MM.1S (cell line): ENCODE data around the gene UBE2B.
A peak's percentile ranks its signal among the peaks of the same experiment; 100 is the strongest.
"Not testable (repeated sequence)": the region's sequence is repeated elsewhere in the genome, so short reads cannot be mapped to it uniquely, and the experiment has no call there.

Experiments used
- DNase-seq: peaks from one replicate; pipeline ENCODE4 v3.0.0-alpha.2; 2015
- H2AFZ ChIP-seq: fragments of 300-600 bp; sonication (generic); 2 replicates; pipeline ENCODE4 v1.6.0; 2016; ENCODE audit warnings: antibody characterized with exemption, low read length
- H3F3A ChIP-seq: fragments of 300-600 bp; sonication (generic); 2 replicates; pipeline ENCODE4 v1.6.1; 2016; ENCODE audit warnings: mild to moderate bottlenecking, antibody characterized with exemption, low read length, moderate library complexity, mixed read lengths; ENCODE audit not compliant: insufficient read depth
- H3K27ac ChIP-seq: fragments of 300-600 bp; sonication (generic); 2 replicates; pipeline ENCODE4 v1.5.1; 2016; ENCODE audit warnings: mild to moderate bottlenecking, low read length
- H3K27me3 ChIP-seq: fragments of 300-600 bp; sonication (generic); replicated peaks from 2 replicates; pipeline ENCODE4 v1.6.0; 2016; ENCODE audit warnings: low read length; ENCODE audit not compliant: insufficient read depth
- H3K36me3 ChIP-seq: fragments of 300-600 bp; sonication (generic); replicated peaks from 2 replicates; pipeline ENCODE4 v1.6.1; 2016; ENCODE audit warnings: mild to moderate bottlenecking, low read length, mixed read lengths; ENCODE audit not compliant: insufficient read depth
- H3K4me1 ChIP-seq: fragments of 300-600 bp; sonication (generic); 2 replicates; pipeline ENCODE4 v1.6.1; 2016; ENCODE audit warnings: low read length, mixed read lengths
- H3K4me2 ChIP-seq: fragments of 300-600 bp; sonication (generic); 2 replicates; pipeline ENCODE4 v1.6.0; 2016; ENCODE audit warnings: low read depth, low read length
- H3K4me3 ChIP-seq: fragments of 300-600 bp; sonication (generic); 2 replicates; pipeline ENCODE4 v1.5.1; 2016; ENCODE audit warnings: low read length, mixed read lengths
- H3K79me2 ChIP-seq: fragments of 300-600 bp; sonication (generic); 2 replicates; pipeline ENCODE4 v1.6.1; 2016; ENCODE audit warnings: mixed run types, low read length, mixed read lengths
- H3K9ac ChIP-seq: fragments of 300-600 bp; sonication (generic); 2 replicates; pipeline ENCODE4 v1.6.1; 2016; ENCODE audit warnings: low read length, mixed read lengths
- H3K9me2 ChIP-seq: fragments of 300-600 bp; sonication (generic); replicated peaks from 2 replicates; pipeline ENCODE4 v1.6.1; 2016; ENCODE audit warnings: mild to moderate bottlenecking, low read length, mixed read lengths; ENCODE audit not compliant: insufficient read depth
- H3K9me3 ChIP-seq: fragments of 300-600 bp; sonication (generic); replicated peaks from 2 replicates; pipeline ENCODE4 v1.6.1; 2016; ENCODE audit warnings: mild to moderate bottlenecking, low read length, mixed read lengths; ENCODE audit not compliant: insufficient read depth
- H4K20me1 ChIP-seq: fragments of 300-600 bp; sonication (generic); 2 replicates; pipeline ENCODE4 v1.6.1; 2016; ENCODE audit warnings: mild to moderate bottlenecking, low read length, moderate library complexity, mixed read lengths; ENCODE audit not compliant: insufficient read depth
- EZH2 ChIP-seq: fragments of 300-600 bp; sonication (generic); optimal IDR thresholded peaks from 2 replicates; pipeline ENCODE3; 2017; ENCODE audit warnings: low read depth, mild to moderate bottlenecking, antibody characterized with exemption, low read length, mixed read lengths
- EZH2phosphoT487 ChIP-seq: fragments of 300-600 bp; sonication (generic); IDR thresholded peaks from 2 replicates; pipeline ENCODE4 v1.6.1; 2018; ENCODE audit warnings: antibody characterized with exemption, low read length
- TF ChIP-seq, protein P1 (sequence below): fragments of 300-600 bp; sonication (generic); IDR thresholded peaks from 2 replicates; pipeline ENCODE4 v1.5.1; 2016; ENCODE audit warnings: antibody characterized with exemption, low read length, mixed read lengths

UBE2B gene

DNA sequence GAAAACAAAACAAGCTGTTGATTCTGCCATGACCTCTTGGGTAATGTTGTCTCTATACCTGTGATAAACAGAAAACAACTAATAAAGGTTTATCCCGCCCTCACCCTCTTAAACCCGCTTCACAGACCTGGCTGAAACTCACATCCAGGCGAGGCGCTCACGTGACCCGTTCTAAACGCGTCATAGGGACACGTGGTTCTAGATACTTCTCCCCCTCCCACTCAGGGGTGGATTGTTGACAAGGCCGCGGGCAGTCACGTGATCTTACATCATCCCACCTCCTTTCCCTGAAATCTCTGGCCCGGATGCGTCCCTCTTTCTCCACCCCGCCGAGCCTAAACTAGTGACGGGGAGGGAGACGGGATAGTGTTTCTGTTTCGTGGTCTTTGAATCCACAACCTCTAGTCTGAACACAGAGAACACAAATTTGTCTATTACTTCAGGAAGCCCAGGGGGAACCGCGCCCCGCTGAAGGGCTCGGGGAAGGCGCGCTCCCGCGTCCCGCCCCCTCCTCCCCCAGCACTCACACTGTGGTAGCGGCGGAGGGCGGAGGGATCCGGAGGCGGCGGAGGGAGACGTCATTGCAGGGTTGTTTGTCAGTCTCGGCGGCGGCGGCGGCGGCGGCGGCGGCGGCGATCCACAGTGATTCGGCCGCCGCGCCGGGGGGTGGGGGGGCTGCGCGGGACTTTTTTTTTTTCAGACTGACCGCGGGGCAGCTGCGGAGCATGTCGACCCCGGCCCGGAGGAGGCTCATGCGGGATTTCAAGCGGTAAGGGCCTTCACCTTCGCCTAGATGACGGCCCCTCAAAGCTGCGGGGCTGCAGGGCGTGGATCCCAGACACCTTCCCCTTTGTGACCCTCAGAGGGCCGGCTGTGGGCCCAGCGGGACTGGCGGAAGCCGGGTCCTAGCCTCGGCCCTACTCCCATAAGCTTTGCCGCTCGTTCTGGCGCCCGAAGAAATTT is at the start of gene UBE2B:
Gene UBE2B, plus strand, starts transcription at position 699 of the 963 bp plus-strand sequence. Its CDS starts 27 bp downstream, at position 726.
- H3K79me2 ChIP-seq: peaks cover 56% of the 10 kb centered on the region

DNA sequence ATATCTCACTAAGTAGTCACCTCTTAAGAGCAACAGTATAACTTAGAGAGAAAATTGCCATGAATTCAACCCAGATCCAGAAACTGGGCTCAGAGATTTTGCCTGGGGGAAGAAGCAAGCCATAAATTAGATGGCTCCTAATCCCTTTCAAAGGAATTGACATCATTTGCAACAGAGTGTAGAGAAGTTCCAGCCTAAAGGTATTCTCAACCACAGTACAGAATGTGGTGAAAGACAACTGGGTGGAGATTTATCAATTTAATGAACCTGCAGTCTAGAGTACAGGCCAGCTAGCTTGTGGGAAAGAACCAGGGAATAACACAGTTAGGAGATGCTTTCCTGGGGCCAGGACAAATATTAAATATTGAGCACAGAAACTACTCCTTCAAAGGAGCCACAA is 44.0 kb upstream of the UBE2B start:
- Histone ChIP-seq H2AFZ (no peak overlapping the region), H3K9ac (no peak overlapping the region), H3K27me3 (no peaks in the 10 kb centered on the region), H3K4me3 (no peak overlapping the region), H3K9me2 (no peaks in the 10 kb centered on the region), H3K36me3 (no peaks in the 10 kb centered on the region), H3K4me2 (no peak overlapping the region), H4K20me1 (no peaks in the 10 kb centered on the region), H3F3A (no peaks in the 10 kb centered on the region), H3K27ac (no peak overlapping the region), H3K9me3 (no peaks in the 10 kb centered on the region), H3K79me2 (no peaks in the 10 kb centered on the region), H3K4me1 (no peaks in the 10 kb centered on the region)
- TF ChIP-seq, protein P1, sequence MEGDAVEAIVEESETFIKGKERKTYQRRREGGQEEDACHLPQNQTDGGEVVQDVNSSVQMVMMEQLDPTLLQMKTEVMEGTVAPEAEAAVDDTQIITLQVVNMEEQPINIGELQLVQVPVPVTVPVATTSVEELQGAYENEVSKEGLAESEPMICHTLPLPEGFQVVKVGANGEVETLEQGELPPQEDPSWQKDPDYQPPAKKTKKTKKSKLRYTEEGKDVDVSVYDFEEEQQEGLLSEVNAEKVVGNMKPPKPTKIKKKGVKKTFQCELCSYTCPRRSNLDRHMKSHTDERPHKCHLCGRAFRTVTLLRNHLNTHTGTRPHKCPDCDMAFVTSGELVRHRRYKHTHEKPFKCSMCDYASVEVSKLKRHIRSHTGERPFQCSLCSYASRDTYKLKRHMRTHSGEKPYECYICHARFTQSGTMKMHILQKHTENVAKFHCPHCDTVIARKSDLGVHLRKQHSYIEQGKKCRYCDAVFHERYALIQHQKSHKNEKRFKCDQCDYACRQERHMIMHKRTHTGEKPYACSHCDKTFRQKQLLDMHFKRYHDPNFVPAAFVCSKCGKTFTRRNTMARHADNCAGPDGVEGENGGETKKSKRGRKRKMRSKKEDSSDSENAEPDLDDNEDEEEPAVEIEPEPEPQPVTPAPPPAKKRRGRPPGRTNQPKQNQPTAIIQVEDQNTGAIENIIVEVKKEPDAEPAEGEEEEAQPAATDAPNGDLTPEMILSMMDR: no peak
- TF ChIP-seq EZH2 (no peak), EZH2phosphoT487 (no peak)
- no peak for DNase-seq

More for the DNA sequence above, at the start of gene UBE2B:
- Histone ChIP-seq H3K4me1 (peaks cover 8% of the 10 kb centered on the region), H3K4me2 (peak within 1 kb of the TSS; percentile 96), H3K9me2 (no peaks in the 10 kb centered on the region), H3F3A (peaks cover 5% of the 10 kb centered on the region; the same call in 1 of the 2 replicates), H3K4me3 (peak within 1 kb of the TSS; percentile 79), H4K20me1 (peaks cover 19% of the 10 kb centered on the region; the same call in 1 of the 2 replicates), H3K9me3 (no peaks in the 10 kb centered on the region), H3K9ac (peak within 1 kb of the TSS; percentile 97), H3K27ac (peak within 1 kb of the TSS; percentile 91), H3K36me3 (no peaks in the 10 kb centered on the region; the same call in 1 of the 2 replicates), H3K27me3 (no peaks in the 10 kb centered on the region), H2AFZ (peak within 1 kb of the TSS; percentile 85)
- peak; percentile 99 for DNase-seq
- no peak for TF ChIP-seq EZH2phosphoT487
- no peak for TF ChIP-seq EZH2
- TF ChIP-seq, protein P1: no peak

DNA sequence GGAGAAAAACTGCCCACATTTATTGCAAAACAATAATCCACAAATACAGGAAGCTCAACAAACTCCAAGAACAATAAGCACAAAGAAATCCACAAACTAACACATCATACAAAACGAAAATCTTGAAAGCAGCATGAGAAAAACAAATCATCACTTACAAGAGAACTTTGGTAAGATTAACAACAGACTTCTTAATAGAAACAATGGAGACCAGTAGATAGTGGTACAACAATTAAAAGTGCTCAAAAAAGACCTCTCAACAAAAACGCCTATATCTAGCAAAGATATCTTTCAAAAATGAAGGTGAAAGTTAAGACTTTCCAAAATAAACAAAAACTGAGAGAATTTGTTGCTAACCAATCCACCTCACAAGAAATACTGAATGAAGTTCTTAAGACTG is 42.8 kb upstream of the UBE2B start:
- no peaks in the 10 kb centered on the region for H3K36me3 ChIP-seq
- no peaks in the 10 kb centered on the region for H4K20me1 ChIP-seq
- H3K4me3 ChIP-seq: no peak overlapping the region
- H3K27ac ChIP-seq: no peak overlapping the region
- H3K4me2 ChIP-seq: no peak overlapping the region
- no peaks in the 10 kb centered on the region for H3K27me3 ChIP-seq
- no peaks in the 10 kb centered on the region for H3K79me2 ChIP-seq
- H3K4me1 ChIP-seq: no peaks in the 10 kb centered on the region
- no peak overlapping the region for H3K9ac ChIP-seq
- H3K9me3 ChIP-seq: no peaks in the 10 kb centered on the region
- no peaks in the 10 kb centered on the region for H3K9me2 ChIP-seq
- no peak overlapping the region for H2AFZ ChIP-seq
- no peak for TF ChIP-seq EZH2phosphoT487
- TF ChIP-seq EZH2: no peak
- TF ChIP-seq, protein P1: no peak
- no peak for DNase-seq
- no peaks in the 10 kb centered on the region for H3F3A ChIP-seq

DNA sequence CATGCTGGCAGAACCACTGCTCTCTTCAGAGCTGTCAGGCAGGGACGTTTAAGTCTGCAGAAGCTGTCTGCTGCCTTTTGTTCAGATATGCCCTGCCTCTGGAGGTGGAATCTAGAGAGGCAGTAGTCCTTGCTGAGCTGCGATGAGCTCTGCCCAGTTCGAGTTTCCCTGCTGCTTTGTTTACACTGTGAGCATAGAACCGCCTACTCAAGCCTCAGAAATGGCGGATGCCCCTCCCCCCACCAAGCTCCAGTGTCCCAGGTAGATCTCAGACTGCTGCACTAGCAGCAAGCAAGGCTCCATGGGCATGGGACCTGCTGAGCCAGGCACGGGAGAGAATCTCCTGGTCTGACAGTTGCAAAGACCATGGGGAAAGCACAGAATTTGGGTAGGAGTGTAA is 34.5 kb upstream of the UBE2B start:
- H3F3A ChIP-seq, H3K9me3 ChIP-seq, H3K4me3 ChIP-seq, H3K27ac ChIP-seq, H3K4me1 ChIP-seq, H4K20me1 ChIP-seq, H3K9ac ChIP-seq, DNase-seq, H3K27me3 ChIP-seq, H2AFZ ChIP-seq, H3K4me2 ChIP-seq, H3K9me2 ChIP-seq, H3K36me3 ChIP-seq, H3K79me2 ChIP-seq: not testable (repeated sequence)

DNA sequence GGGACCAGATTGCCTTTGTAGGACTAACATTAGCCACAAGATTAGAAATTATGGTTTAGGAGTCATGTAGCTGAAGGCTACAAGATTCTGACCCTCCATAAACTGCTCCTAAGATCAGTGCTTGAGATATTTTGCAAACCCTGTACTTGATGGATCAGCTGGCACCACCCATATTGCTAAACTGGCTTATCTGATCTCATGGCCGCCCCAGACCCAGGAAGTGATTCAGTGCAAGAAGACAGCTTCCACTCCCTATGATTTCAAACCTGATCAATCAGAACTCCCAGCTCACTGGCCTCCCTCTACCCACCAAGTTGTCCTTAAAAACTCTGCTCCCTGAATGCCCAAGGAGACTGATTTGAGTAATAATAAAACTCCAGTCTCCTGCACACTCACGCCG is 27.9 kb upstream of the UBE2B start:
- H3F3A ChIP-seq, H3K9me3 ChIP-seq, H3K4me3 ChIP-seq, H3K79me2 ChIP-seq, H3K27me3 ChIP-seq, H4K20me1 ChIP-seq, H3K4me1 ChIP-seq, H2AFZ ChIP-seq, DNase-seq, H3K9ac ChIP-seq, H3K4me2 ChIP-seq, H3K9me2 ChIP-seq, H3K27ac ChIP-seq, H3K36me3 ChIP-seq: not testable (repeated sequence)
